HCT116 (cell line): ENCODE results near the gene DPYD. TPM values are rescaled to one million over a fixed set of nuclear protein-coding genes. Genes with fewer than 3 reads are reported as not detected.

ENCODE experiments used
- ATAC-seq: fragments of 200-7000 bp; cut with Tn5 transposase; 2 replicates; pipeline ENCODE4 v1.9.1; 2020; ENCODE audit warnings: mild to moderate bottlenecking, moderate library complexity
- BruUV-seq: library from RNA; stranded (reverse); fragments of 400-500 nt; replicated peaks from 2 replicates; lab custom pipeline; 2021; lab: Mats Ljungman, UMichigan
- CTCF ChIA-PET: fragments of 300-600 bp; sonication (Branson Sonifier 250); formaldehyde crosslinking; loops from one replicate; lab custom pipeline; 2021; ENCODE audit warnings: antibody characterized with exemption; lab: Charles Lee
- POLR2A ChIA-PET: fragments of 300-600, 350-600 bp; sonication (Branson Sonifier 250); formaldehyde crosslinking; loops from one replicate; lab custom pipeline; 2021; ENCODE audit warnings: antibody characterized with exemption; lab: Charles Lee
- RAD21 ChIA-PET, 2 experiments: fragments of 300-600 bp; sonication (Branson Sonifier 250); formaldehyde crosslinking; loops; one replicate each; lab custom pipeline; 2023; ENCODE audit warnings: low total read pairs in 2 of 2; ENCODE audit not compliant: uncharacterized antibody in 2 of 2, unreplicated experiment in 2 of 2, low non-redundant PET in 1 of 2; lab: Charles Lee
- DNase-seq: peaks from one replicate; pipeline ENCODE4 v3.0.0-alpha.2; 2010; ENCODE audit warnings: low read depth, low spot score
- H2AFZ ChIP-seq: fragments of 200-600 bp; shearing (Covaris generic), sonication (generic); 2 replicates; pipeline ENCODE4 v1.6.1; 2017; ENCODE audit warnings: low read depth, mixed run types, mixed read lengths, antibody characterized with exemption, low read length; ENCODE audit not compliant: poor library complexity, severe bottlenecking
- H3K27ac ChIP-seq: 2 replicates; pipeline ENCODE4 v1.5.1; 2012; ENCODE audit warnings: low read depth, low read length
- H3K27me3 ChIP-seq: fragments of 200-600 bp; sonication (generic); 2 replicates; pipeline ENCODE4 v1.6.1; 2016; ENCODE audit warnings: mixed run types, low read length, mixed read lengths; ENCODE audit not compliant: insufficient read depth
- H3K36me3 ChIP-seq, 2 experiments: fragments of 200-500 bp in 1 of 2; fragments of 200-600 bp in 1 of 2; sonication (Bioruptor generic) in 1 of 2; sonication (generic) in 1 of 2; 2 replicates each; pipeline versions ENCODE4 v1.5.1 to v1.6.1; 2014 to 2016; ENCODE audit warnings: low read length in 2 of 2, inconsistent platforms in 1 of 2, mixed read lengths in 1 of 2, mixed run types in 1 of 2; ENCODE audit not compliant: insufficient read depth in 2 of 2, control insufficient read depth in 1 of 2
- H3K4me1 ChIP-seq, 2 experiments: fragments of 200-600 bp in 1 of 2; sonication (generic) in 1 of 2; 2 replicates each; pipeline versions ENCODE4 v1.5.1 to v1.6.1; 2012 to 2017; ENCODE audit warnings: low read length in 2 of 2, inconsistent platforms in 1 of 2, mild to moderate bottlenecking in 1 of 2, mixed read lengths in 1 of 2, mixed run types in 1 of 2, moderate library complexity in 1 of 2; ENCODE audit not compliant: insufficient read depth in 2 of 2, control insufficient read depth in 1 of 2
- H3K4me2 ChIP-seq: fragments of 200-600 bp; sonication (generic); 2 replicates; pipeline ENCODE4 v1.6.1; 2017; ENCODE audit warnings: mixed run types, low read length, mixed read lengths
- H3K4me3 ChIP-seq, 2 experiments: fragments of 200-600 bp in 1 of 2; sonication (generic) in 1 of 2; replicated peaks in 1 of 2; 2 replicates each; pipeline ENCODE4 v1.5.1; 2011 to 2016; ENCODE audit warnings: low read length in 2 of 2, control low read depth in 1 of 2, low read depth in 1 of 2, mild to moderate bottlenecking in 1 of 2, mixed read lengths in 1 of 2, mixed run types in 1 of 2
- H3K79me2 ChIP-seq: fragments of 200-600 bp; sonication (generic); 2 replicates; pipeline ENCODE4 v1.6.1; 2017; ENCODE audit warnings: mild to moderate bottlenecking, mixed run types, low read length, moderate library complexity, mixed read lengths; ENCODE audit not compliant: insufficient read depth
- H3K9ac ChIP-seq: fragments of 200-600 bp; sonication (generic); 2 replicates; pipeline ENCODE4 v1.6.1; 2016; ENCODE audit warnings: low read length, mixed read lengths
- H3K9me2 ChIP-seq: fragments of 200-600 bp; sonication (generic), shearing (Covaris generic); 2 replicates; pipeline ENCODE4 v1.6.1; 2017; ENCODE audit warnings: mixed run types, mild to moderate bottlenecking, moderate library complexity; ENCODE audit not compliant: insufficient read depth
- H3K9me3 ChIP-seq, 2 experiments: fragments of 200-500 bp in 1 of 2; fragments of 200-600 bp in 1 of 2; sonication (Bioruptor generic) in 1 of 2; sonication (generic) in 1 of 2; 2 replicates each; pipeline ENCODE4 v1.6.1; 2014 to 2017; ENCODE audit warnings: low read length in 2 of 2, mixed read lengths in 2 of 2, inconsistent platforms in 1 of 2, low read depth in 1 of 2, mild to moderate bottlenecking in 1 of 2, mixed run types in 1 of 2, moderate library complexity in 1 of 2; ENCODE audit not compliant: control insufficient read depth in 1 of 2, insufficient read depth in 1 of 2
- H4K20me1 ChIP-seq: fragments of 200-600 bp; sonication (generic), shearing (Covaris generic); 2 replicates; pipeline ENCODE4 v1.6.1; 2017; ENCODE audit warnings: mixed run types, mild to moderate bottlenecking, moderate library complexity; ENCODE audit not compliant: insufficient read depth
- ATF3 ChIP-seq: IDR thresholded peaks from 2 replicates; pipeline ENCODE4 v1.6.1; 2012
- CBX3 ChIP-seq: IDR thresholded peaks from 2 replicates; pipeline ENCODE4 v1.6.1; 2012; ENCODE audit warnings: low read depth
- CEBPB ChIP-seq: IDR thresholded peaks from 2 replicates; pipeline ENCODE4 v1.6.1; 2012; ENCODE audit warnings: low read depth
- CTCF ChIP-seq, 3 experiments: fragments of 200-600 bp in 1 of 3; sonication (generic) in 1 of 3; IDR thresholded peaks in 2 of 3; conservative IDR thresholded peaks in 1 of 3; 2 replicates each; pipeline ENCODE4 v1.5.1; 2012 to 2017; ENCODE audit warnings: low read depth in 2 of 3, low read length in 2 of 3, antibody characterized with exemption in 1 of 3, borderline replicate concordance in 1 of 3, control low read depth in 1 of 3, mild to moderate bottlenecking in 1 of 3, mixed read lengths in 1 of 3, mixed run types in 1 of 3, moderate library complexity in 1 of 3; ENCODE audit not compliant: insufficient read depth in 1 of 3
- EGR1 ChIP-seq: IDR thresholded peaks from 2 replicates; pipeline ENCODE4 v1.6.1; 2012; ENCODE audit warnings: low read depth
- ELF1 ChIP-seq: IDR thresholded peaks from 2 replicates; pipeline ENCODE4 v1.6.1; 2012; ENCODE audit warnings: low read depth, borderline replicate concordance
- EZH2 ChIP-seq: fragments of 200-600 bp; sonication (generic); IDR thresholded peaks from 2 replicates; pipeline ENCODE4 v1.6.1; 2017; ENCODE audit warnings: antibody characterized with exemption, mixed run types
- EZH2phosphoT487 ChIP-seq: fragments of 200-600 bp; IDR thresholded peaks from 2 replicates; pipeline ENCODE4 v1.6.1; 2018; ENCODE audit warnings: antibody characterized with exemption, borderline replicate concordance
- JUND ChIP-seq: IDR thresholded peaks from 2 replicates; pipeline ENCODE4 v1.6.1; 2012
- MAX ChIP-seq: IDR thresholded peaks from 2 replicates; pipeline ENCODE4 v1.6.1; 2012
- POLR2A ChIP-seq: IDR thresholded peaks from 2 replicates; pipeline ENCODE4 v1.7.0; 2011; ENCODE audit warnings: borderline replicate concordance; ENCODE audit not compliant: insufficient read depth, insufficient read length; ENCODE audit errors: extremely low read depth
- REST ChIP-seq: IDR thresholded peaks from 2 replicates; pipeline ENCODE4 v1.6.1; 2012; ENCODE audit warnings: low read depth
- SIN3A ChIP-seq: IDR thresholded peaks from 2 replicates; pipeline ENCODE4 v1.6.1; 2012; ENCODE audit warnings: low read depth
- SRF ChIP-seq: IDR thresholded peaks from 2 replicates; pipeline ENCODE4 v1.6.1; 2012; ENCODE audit warnings: low read depth
- TCF7L2 ChIP-seq: IDR thresholded peaks from 2 replicates; pipeline ENCODE4 v1.7.0; 2011; ENCODE audit warnings: borderline replicate concordance, inconsistent platforms; ENCODE audit not compliant: insufficient read depth, insufficient read length; ENCODE audit errors: extremely low read depth
- YY1 ChIP-seq: IDR thresholded peaks from 2 replicates; pipeline ENCODE4 v1.6.1; 2011; ENCODE audit warnings: low read length, low read depth, moderate library complexity, mild to moderate bottlenecking; ENCODE audit not compliant: insufficient replicate concordance; ENCODE audit errors: extremely low read depth
- ZBTB33 ChIP-seq: IDR thresholded peaks from 2 replicates; pipeline ENCODE4 v1.6.1; 2011; ENCODE audit warnings: mild to moderate bottlenecking, low read length, moderate library complexity; ENCODE audit not compliant: insufficient replicate concordance; ENCODE audit errors: extremely low read depth
- ZFX ChIP-seq: fragments of 450-650 bp; IDR thresholded peaks from 2 replicates; pipeline ENCODE4 v1.6.1; 2017
- ZNF274 ChIP-seq: fragments of 200-500 bp; sonication (Bioruptor generic); IDR thresholded peaks from 2 replicates; pipeline ENCODE4 v1.6.1; 2014; ENCODE audit warnings: mild to moderate bottlenecking, low read depth, low read length, inconsistent platforms
- intact Hi-C: fragments of 100-400 bp; cut with micrococcal nuclease; formaldehyde crosslinking; loops from 2 replicates; pipeline ENCODE4 v1.10.0; 2022
- total RNA-seq: library from RNA; stranded (reverse); gene quantifications from one replicate; pipeline ENCODE4 v1.2.1, GENCODE V29; 2021; ENCODE audit not compliant: unreplicated experiment

Gene DPYD
- total RNA-seq, 1 experiment from 2014 or later, result 1.7 TPM

GRCh38 chr1:97538113-97538512 is 382.7 kb downstream of the DPYD start (continued):
- TF ChIP-seq ELF1, result no peak
- TF ChIP-seq MAX, result no peak
- no peak for TF ChIP-seq ZFX
- TF ChIP-seq, all 23 proteins: peak for 0

- H3K79me2 ChIP-seq, result no peaks in the 10 kb centered on the region
- H3K9ac ChIP-seq, result no peak overlapping the region
- no peaks in the 10 kb centered on the region for H3K4me1 ChIP-seq
- no peaks in the 10 kb centered on the region for H3K36me3 ChIP-seq
- no peaks in the 10 kb centered on the region for H4K20me1 ChIP-seq
- BruUV-seq, result no TSS peak
- DNase-seq (no peak), ATAC-seq (no peak)
- no peak overlapping the region for H3K4me2 ChIP-seq
- TF ChIP-seq SRF, result no peak
- TF ChIP-seq POLR2A, result no peak
- TF ChIP-seq ZNF274, result no peak
- TF ChIP-seq ZFX, result no peak
- TF ChIP-seq CBX3, result no peak
- TF ChIP-seq TCF7L2, result no peak
- no peak for TF ChIP-seq YY1
- no peak for TF ChIP-seq REST
- no peak for TF ChIP-seq ZBTB33
- no peak for TF ChIP-seq EGR1
- TF ChIP-seq EZH2phosphoT487, result no peak
- no peak for TF ChIP-seq SIN3A
- no peak for TF ChIP-seq ELF1
- TF ChIP-seq CEBPB, result no peak
- no peak for TF ChIP-seq EZH2
- no peak for TF ChIP-seq ATF3
- TF ChIP-seq CTCF (IDR thresholded peaks at IDR 0.05 in 2 of 3, conservative IDR thresholded peaks at IDR 0.05 in 1 of 3; ENCODE audit: borderline replicate concordance in 1 of 3, insufficient read depth in 1 of 3, low read depth in 2 of 3, low read length in 2 of 3), result no peak
- TF ChIP-seq JUND, result no peak
- H3K4me3 ChIP-seq, result no peak overlapping the region
- POLR2A ChIA-PET, result no interaction called here
- RAD21 ChIA-PET, result no interaction called here
- CTCF ChIA-PET, result no interaction called here
- H3K27ac ChIP-seq, result no peak overlapping the region
- no peak overlapping the region for H2AFZ ChIP-seq
- H3K9me3 ChIP-seq, result no peaks in the 10 kb centered on the region
- no peaks in the 10 kb centered on the region for H3K27me3 ChIP-seq
- intact Hi-C loops, result no loop called here
- no peaks in the 10 kb centered on the region; the same call in 1 of the 2 replicates for H3K9me2 ChIP-seq
Observed at GRCh38 chr1:97533358-97533757, 387.5 kb downstream of the DPYD start.
